OCI-LY7 (cell line): ENCODE data around the gene SLC5A11. TPM values are rescaled to one million over a fixed set of nuclear protein-coding genes. Genes with fewer than 3 reads are reported as not detected.

Experiments used
- BruUV-seq: library from RNA; stranded (reverse); fragments of 400-500 nt; replicated peaks from 2 replicates; lab custom pipeline; 2021; lab: Mats Ljungman, UMichigan
- CTCF ChIA-PET: fragments of 300-600 bp; sonication (Branson Sonifier 250); formaldehyde crosslinking; loops from one replicate; lab custom pipeline; 2022; ENCODE audit warnings: antibody characterized with exemption; ENCODE audit not compliant: unreplicated experiment; lab: Charles Lee
- POLR2A ChIA-PET: fragments of 300-600 bp; sonication (Branson Sonifier 250); formaldehyde crosslinking; loops from one replicate; lab custom pipeline; 2022; ENCODE audit warnings: antibody characterized with exemption; lab: Charles Lee
- DNase-seq: peaks from one replicate; pipeline ENCODE4 v3.0.0-alpha.2; 2015; ENCODE audit warnings: low spot score
- H2AFZ ChIP-seq: fragments of 200-600 bp; sonication (generic), shearing (Covaris generic); 2 replicates; pipeline ENCODE4 v1.6.1; 2014; ENCODE audit warnings: mild to moderate bottlenecking, antibody characterized with exemption, low read length, moderate library complexity
- H3K27ac ChIP-seq: fragments of 200-600 bp; sonication (generic); 2 replicates; pipeline ENCODE4 v1.5.1; 2014; ENCODE audit warnings: mixed run types, low read depth, mild to moderate bottlenecking, moderate library complexity, low read length, inconsistent platforms; ENCODE audit not compliant: poor library complexity, severe bottlenecking
- H3K36me3 ChIP-seq: fragments of 200-600 bp; sonication (generic); 2 replicates; pipeline ENCODE4 v1.6.1; 2014; ENCODE audit warnings: mild to moderate bottlenecking, antibody characterized with exemption, low read length, moderate library complexity, mixed read lengths; ENCODE audit not compliant: insufficient read depth
- H3K4me1 ChIP-seq: fragments of 200-600 bp; sonication (generic); 2 replicates; pipeline ENCODE4 v1.5.1; 2014; ENCODE audit warnings: mild to moderate bottlenecking, low read length; ENCODE audit not compliant: insufficient read depth, poor library complexity, severe bottlenecking
- H3K4me2 ChIP-seq: fragments of 200-600 bp; sonication (generic); 2 replicates; pipeline ENCODE4 v1.6.1; 2014; ENCODE audit warnings: mild to moderate bottlenecking, low read length
- H3K4me3 ChIP-seq: fragments of 200-600 bp; sonication (generic); 2 replicates; pipeline ENCODE4 v1.5.1; 2014; ENCODE audit warnings: mild to moderate bottlenecking, low read depth, low read length; ENCODE audit not compliant: poor library complexity, severe bottlenecking
- H3K79me2 ChIP-seq: fragments of 200-600 bp; sonication (generic); 2 replicates; pipeline ENCODE4 v1.6.1; 2016; ENCODE audit warnings: low read depth, mild to moderate bottlenecking, low read length, moderate library complexity, mixed read lengths; ENCODE audit not compliant: insufficient read depth
- H3K9me2 ChIP-seq: fragments of 200-600 bp; sonication (generic); 2 replicates; pipeline ENCODE4 v1.6.1; 2016; ENCODE audit warnings: mild to moderate bottlenecking, low read length, mixed read lengths; ENCODE audit not compliant: insufficient read depth
- H3K9me3 ChIP-seq: fragments of 200-600 bp; sonication (generic); 2 replicates; pipeline ENCODE4 v1.6.1; 2014; ENCODE audit warnings: mild to moderate bottlenecking, mixed run types, low read length, mixed read lengths
- H4K20me1 ChIP-seq: fragments of 200-600 bp; sonication (generic); 2 replicates; pipeline ENCODE4 v1.6.1; 2014; ENCODE audit warnings: mild to moderate bottlenecking, antibody characterized with exemption, low read length, moderate library complexity, mixed read lengths; ENCODE audit not compliant: insufficient read depth
- EZH2phosphoT487 ChIP-seq: fragments of 200-600 bp; sonication (generic); IDR thresholded peaks from 2 replicates; pipeline ENCODE4 v1.6.1; 2018; ENCODE audit warnings: low read depth, borderline replicate concordance, mild to moderate bottlenecking, mixed run types, antibody characterized with exemption, low read length, moderate library complexity, mixed read lengths
- intact Hi-C: fragments of 100-400 bp; cut with micrococcal nuclease; formaldehyde crosslinking; loops from one replicate; pipeline ENCODE4 v1.10.0; 2022; ENCODE audit not compliant: unreplicated experiment
- total RNA-seq, 2 experiments: library from RNA; depleted of rRNA in 1 of 2; stranded (reverse); fragments of >200 nt in 1 of 2; shearing (Covaris generic) in 1 of 2; gene quantifications; 2 replicates each; pipeline ENCODE4 v1.2.3, GENCODE V29; 2014 to 2022
- TF ChIP-seq, protein P1 (sequence below): fragments of 200-600 bp; sonication (generic); conservative IDR thresholded peaks from 2 replicates; pipeline ENCODE4 v1.5.1; 2014; ENCODE audit warnings: mild to moderate bottlenecking, antibody characterized with exemption, low read length, moderate library complexity, mixed read lengths

Gene SLC5A11
- total RNA-seq, 2 experiments from 2014 or later: 1.0 TPM

DNA sequence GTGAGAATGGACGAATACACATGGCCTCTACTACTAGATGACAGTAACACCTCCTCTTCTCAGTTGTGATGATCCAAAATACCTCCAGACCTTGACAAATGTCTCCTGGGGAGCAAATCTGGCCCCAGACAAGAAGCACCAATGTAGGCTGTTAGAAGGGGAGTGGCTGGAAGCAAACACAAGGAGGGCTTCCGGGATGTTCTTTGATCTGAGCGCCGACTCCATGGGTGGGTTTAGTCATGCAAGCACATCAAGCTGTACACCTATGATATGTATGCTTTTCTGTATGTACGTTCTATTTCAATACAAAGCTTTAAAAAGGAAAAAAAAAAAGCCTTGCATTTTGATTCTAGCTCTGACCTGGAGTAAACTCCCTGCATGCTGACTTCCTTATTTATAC lies 108.0 kb downstream of the SLC5A11 start:
- no TSS peak for BruUV-seq
- peaks cover 10% of the 10 kb centered on the region for H3K36me3 ChIP-seq
- H3K4me1 ChIP-seq: no peaks in the 10 kb centered on the region
- no peak overlapping the region for H2AFZ ChIP-seq
- H3K9me3 ChIP-seq: no peaks in the 10 kb centered on the region
- no peak overlapping the region for H3K4me2 ChIP-seq
- H3K79me2 ChIP-seq: no peaks in the 10 kb centered on the region
- ChIA-PET CTCF (no interaction called here), POLR2A (interaction anchor here (1.1 kb wide), 1 partner anchor 11 kb away, joined by 6 read pairs; no protein-coding TSS in a partner anchor)
- no peak for TF ChIP-seq EZH2phosphoT487
- TF ChIP-seq, protein P1, sequence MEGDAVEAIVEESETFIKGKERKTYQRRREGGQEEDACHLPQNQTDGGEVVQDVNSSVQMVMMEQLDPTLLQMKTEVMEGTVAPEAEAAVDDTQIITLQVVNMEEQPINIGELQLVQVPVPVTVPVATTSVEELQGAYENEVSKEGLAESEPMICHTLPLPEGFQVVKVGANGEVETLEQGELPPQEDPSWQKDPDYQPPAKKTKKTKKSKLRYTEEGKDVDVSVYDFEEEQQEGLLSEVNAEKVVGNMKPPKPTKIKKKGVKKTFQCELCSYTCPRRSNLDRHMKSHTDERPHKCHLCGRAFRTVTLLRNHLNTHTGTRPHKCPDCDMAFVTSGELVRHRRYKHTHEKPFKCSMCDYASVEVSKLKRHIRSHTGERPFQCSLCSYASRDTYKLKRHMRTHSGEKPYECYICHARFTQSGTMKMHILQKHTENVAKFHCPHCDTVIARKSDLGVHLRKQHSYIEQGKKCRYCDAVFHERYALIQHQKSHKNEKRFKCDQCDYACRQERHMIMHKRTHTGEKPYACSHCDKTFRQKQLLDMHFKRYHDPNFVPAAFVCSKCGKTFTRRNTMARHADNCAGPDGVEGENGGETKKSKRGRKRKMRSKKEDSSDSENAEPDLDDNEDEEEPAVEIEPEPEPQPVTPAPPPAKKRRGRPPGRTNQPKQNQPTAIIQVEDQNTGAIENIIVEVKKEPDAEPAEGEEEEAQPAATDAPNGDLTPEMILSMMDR: no peak
- H3K27ac ChIP-seq: no peak overlapping the region
- H3K9me2 ChIP-seq: no peaks in the 10 kb centered on the region
- no peak overlapping the region for H3K4me3 ChIP-seq
- no peak for DNase-seq
- no peaks in the 10 kb centered on the region for H4K20me1 ChIP-seq
- intact Hi-C loops: no loop called here

DNA sequence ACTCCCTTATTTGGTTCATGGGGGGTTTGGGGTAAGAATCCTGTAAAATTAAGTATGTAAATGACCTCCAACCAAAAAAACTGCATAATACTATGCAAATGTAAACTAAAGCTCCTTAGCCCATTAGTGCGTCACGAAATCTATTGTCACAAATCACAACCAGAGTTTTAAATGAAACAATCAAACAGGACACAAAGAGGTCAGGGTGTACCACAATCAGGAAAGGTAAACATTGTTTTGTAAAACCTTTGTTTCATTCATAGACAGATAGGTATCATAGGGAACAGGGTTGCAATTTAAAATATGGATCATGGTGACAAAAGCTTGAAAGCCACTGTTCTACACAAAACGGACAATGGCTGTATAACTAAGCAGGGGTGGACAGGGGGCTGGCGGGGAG lies 108.4 kb downstream of the SLC5A11 start:
- no peak overlapping the region for H2AFZ ChIP-seq
- H3K79me2 ChIP-seq: no peaks in the 10 kb centered on the region
- H3K9me2 ChIP-seq: no peaks in the 10 kb centered on the region
- POLR2A ChIA-PET: interaction anchor here (1.1 kb wide), 1 partner anchor 11 kb away, joined by 6 read pairs; no protein-coding TSS in a partner anchor
- intact Hi-C loops: no loop called here
- no peak for DNase-seq
- no peaks in the 10 kb centered on the region for H3K9me3 ChIP-seq
- BruUV-seq: no TSS peak
- TF ChIP-seq EZH2phosphoT487: no peak
- TF ChIP-seq, protein P1: no peak
- CTCF ChIA-PET: no interaction called here
- H3K4me1 ChIP-seq: no peaks in the 10 kb centered on the region
- peaks cover 10% of the 10 kb centered on the region for H3K36me3 ChIP-seq
- no peak overlapping the region for H3K27ac ChIP-seq
- H4K20me1 ChIP-seq: no peaks in the 10 kb centered on the region
- H3K4me2 ChIP-seq: no peak overlapping the region
- H3K4me3 ChIP-seq: no peak overlapping the region

DNA sequence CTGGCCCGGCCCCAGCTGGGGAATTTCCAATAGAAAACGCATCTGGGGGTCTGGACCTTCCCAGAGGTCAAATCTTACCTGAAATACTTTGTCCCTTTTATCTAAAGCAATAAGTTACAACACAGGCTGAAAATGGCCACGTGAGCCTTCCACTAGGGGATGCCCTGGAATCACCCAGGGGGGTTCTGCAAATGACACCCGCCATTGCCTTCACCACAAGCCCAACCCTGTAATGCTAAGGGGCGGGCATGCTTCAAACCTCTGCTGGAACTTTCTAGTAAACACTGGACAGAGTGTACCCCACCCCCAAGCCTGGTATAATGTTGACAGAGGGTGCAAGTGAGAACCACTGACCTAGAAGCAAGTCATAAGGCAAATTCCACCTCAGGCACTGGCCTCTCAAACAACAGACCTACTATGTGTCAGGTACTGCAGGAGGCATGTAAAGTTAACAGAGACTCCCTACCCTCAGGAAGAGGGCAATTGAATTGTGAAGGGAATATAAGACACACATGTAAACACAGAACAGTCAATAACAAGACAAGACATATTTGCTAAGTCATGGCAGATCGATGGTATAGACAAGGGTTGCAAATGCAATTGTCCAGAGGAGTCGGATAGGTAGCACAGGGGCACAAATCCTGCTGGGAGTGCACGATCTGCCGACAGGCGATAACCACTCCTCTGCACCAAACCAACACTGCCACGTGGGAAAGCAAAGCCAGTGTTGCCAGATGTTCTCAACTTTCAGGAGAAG lies 110.4 kb downstream of the SLC5A11 start:
- no TSS peak for BruUV-seq
- intact Hi-C loops: no loop called here
- CTCF ChIA-PET: no interaction called here
- H3K9me3 ChIP-seq: no peaks in the 10 kb centered on the region
- no peaks in the 10 kb centered on the region for H4K20me1 ChIP-seq
- H2AFZ ChIP-seq: no peak overlapping the region
- no peak overlapping the region for H3K27ac ChIP-seq
- TF ChIP-seq, protein P1: peak; percentile 32; the same call in 1 of the 2 replicates
- no peak for TF ChIP-seq EZH2phosphoT487
- DNase-seq: peak; percentile 24
- no peak overlapping the region for H3K4me3 ChIP-seq
- no peaks in the 10 kb centered on the region for H3K79me2 ChIP-seq
- POLR2A ChIA-PET: no interaction called here
- H3K36me3 ChIP-seq: peaks cover 21% of the 10 kb centered on the region
- no peaks in the 10 kb centered on the region for H3K9me2 ChIP-seq
- H3K4me1 ChIP-seq: no peaks in the 10 kb centered on the region
- no peak overlapping the region for H3K4me2 ChIP-seq
